Activated CD4-positive, alpha-beta T cell treated with anti-CD3 and anti-CD28 coated beads, Interleukin-2, Interleukin-6, amounts not matched to agents 100 ng/mL and 50 ng/mL, durations not matched to agents 16 hours and 8 hours (primary cell): ENCODE data around the gene STRC.
"Not testable (repeated sequence)": the region's sequence is repeated elsewhere in the genome, so short reads cannot be mapped to it uniquely, and the experiment has no call there.

Source experiments
- DNase-seq: peaks from one replicate; pipeline ENCODE4 v3.0.0-alpha.2; 2020

The STRC gene

GRCh38 chr15:43562753-43563152 is 55.8 kb downstream of the STRC start:
- DNase-seq, result not testable (repeated sequence)

DNA sequence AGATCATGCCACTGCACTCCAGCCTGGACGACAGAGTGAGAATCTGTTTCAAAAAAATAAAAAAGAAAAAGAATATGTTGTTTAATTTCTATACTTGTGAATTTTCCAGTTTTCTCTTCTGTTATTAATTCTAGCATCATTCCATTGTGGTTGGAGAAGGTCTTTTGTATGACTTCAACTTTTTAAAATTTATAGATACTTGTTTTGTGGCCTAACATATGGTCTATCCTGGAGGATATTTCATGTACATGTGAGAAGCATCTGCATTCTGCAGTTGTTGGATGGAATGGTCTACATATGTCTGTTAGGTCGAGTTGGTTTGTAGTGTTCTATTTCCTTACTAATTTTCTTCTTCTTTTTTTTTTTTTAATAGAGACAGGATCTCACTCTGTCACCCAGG is 65.6 kb downstream of the STRC start:
- no peak for DNase-seq

DNA sequence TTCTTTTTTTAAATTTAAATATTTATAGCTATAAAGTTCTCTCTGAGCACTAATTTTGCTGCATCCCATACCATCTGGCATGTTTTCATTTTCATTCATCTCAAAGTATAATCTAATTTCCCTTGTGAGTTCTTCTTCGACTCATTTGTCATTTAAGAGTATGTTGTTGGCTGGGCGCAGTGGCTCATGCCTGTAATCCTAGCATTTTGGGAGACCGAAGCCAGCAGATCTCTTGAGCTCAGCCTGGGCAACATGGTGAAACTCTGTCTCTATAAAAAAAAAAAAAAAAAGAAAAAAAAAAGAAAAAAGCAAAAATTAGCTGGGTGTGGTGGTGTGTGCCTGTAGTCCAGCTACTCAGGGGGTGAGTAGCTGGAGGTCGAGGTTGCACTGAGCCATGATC is 66.3 kb downstream of the STRC start:
- no peak for DNase-seq

GRCh38 chr15:43550527-43551363 is 67.9 kb downstream of the STRC start:
- no peak for DNase-seq
